ENCODE data around the gene C7orf33. TPM values are rescaled to one million over a fixed set of nuclear protein-coding genes. Genes with fewer than 3 reads are reported as not detected.
A peak's percentile ranks its signal among the peaks of the same experiment; 100 is the strongest.
"Not testable (repeated sequence)": the region's sequence is repeated elsewhere in the genome, so short reads cannot be mapped to it uniquely, and the experiment has no call there.

C7orf33 gene, protein sequence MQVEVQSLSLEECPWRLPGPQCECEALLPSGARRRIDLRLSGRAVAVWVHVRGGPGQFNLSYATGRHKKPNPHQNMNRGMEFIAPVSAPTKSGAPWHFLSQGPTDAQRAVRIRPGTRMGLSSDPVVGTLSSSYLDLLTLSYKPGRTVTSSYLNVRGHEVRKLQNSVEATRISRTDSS
- polyA plus RNA-seq (ENCODE audit: insufficient read length in 3 of 3): not detected

GRCh38 chr7:148590471-148590870 lies at the start of gene C7orf33:
TSS of gene C7orf33 (plus strand) at chr7:148590766. CDS start at chr7:148590926, 160 bp downstream.
- no peak for DNase-seq (ENCODE audit: low read depth in 3 of 3, low spot score in 2 of 3)

DNA sequence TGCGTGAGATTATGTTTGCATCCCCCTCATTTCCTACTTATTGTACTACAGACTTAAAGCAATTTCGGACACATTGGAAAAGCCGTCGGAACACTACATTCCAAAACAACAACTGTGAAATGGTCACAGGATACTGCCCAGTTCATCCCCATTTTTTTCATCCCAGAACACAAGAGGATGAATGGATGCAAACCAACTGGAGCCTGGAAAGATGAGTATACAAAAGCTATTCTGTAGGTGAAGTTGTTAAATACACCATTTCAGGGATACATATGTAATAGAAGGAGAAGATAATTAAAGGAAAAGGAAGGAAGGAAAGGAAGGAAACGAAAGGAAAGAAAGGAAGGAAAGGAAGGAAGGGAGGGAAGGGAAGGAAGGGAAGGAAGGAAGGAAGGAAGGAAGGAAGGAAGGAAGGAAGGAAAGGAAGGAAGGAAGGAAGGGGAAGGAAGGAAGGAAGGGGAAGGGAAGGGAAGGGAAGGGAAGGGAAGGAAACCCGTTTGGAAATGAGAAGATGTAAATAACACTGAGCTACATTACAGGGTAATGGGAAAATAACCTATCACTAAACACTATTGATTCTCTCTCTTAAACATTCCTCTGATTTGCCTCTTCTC lies 48.6 kb upstream of the C7orf33 start:
- no peak for DNase-seq (ENCODE audit: low read depth in 3 of 3, low spot score in 2 of 3)

DNA sequence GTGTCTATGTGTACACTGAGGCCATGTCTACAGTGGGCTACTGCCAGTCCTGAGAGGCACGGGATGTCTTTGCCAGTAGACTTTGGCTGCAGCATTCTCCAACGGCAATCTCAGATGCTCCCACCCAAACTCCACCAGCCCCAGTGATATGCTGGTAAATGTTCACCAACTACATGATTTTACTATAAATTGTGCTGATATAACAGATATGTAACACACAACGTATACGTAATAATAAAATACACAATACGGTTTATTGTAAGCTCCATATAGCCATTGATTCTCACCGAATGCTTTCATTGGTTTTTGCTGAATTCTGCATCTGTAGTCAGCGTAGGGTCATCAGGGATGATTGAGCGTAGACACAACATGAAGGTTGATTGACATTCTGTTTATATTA lies 47.3 kb upstream of the C7orf33 start:
- DNase-seq (ENCODE audit: low read depth in 3 of 3, low spot score in 2 of 3): no peak

GRCh38 chr7:148545172-148545571 lies 45.4 kb upstream of the C7orf33 start:
- no peak for DNase-seq (ENCODE audit: low read depth in 3 of 3, low spot score in 2 of 3)

DNA sequence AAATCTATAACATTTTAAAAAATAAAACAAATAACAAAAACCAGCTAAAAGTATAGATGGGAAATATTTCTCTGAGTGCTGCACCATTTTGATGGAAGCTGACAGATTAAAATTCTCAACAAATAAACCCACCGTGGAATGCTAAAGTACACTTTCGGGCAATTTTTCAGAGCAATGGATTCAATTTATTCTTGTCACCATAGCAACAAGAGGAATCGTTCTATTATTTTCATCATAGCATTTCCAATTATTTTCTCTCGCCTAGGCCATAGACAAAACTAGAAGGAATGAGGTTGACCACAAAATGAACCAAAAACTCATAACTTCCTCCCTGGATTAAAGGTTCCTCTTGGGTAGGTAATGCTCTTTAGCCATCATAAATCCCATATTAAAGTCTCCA lies 44.6 kb upstream of the C7orf33 start:
- no peak for DNase-seq (ENCODE audit: low read depth in 3 of 3, low spot score in 2 of 3)

DNA sequence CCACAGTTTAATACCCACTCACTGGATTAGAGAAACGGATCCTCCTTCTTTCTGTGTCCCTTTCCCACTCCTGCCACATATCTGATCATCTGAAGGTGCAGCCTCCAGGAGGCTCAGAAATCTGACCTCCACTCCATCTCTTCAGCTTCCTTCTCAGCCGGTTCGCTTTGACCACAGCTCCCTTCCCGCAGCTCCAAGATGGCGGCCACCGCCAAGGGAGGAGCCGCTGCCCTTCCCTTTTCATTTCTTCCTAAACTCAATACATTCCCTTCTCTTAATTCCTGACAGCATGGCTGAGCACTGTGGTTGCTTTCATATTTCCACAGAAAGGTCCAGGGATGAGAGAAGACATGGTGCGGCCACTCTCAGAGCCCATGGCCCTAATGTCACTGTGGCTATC lies 43.7 kb upstream of the C7orf33 start:
- DNase-seq (ENCODE audit: low read depth in 3 of 3, low spot score in 2 of 3): no peak

GRCh38 chr7:148547951-148548350 lies 42.6 kb upstream of the C7orf33 start:
- no peak for DNase-seq (ENCODE audit: low read depth in 3 of 3, low spot score in 2 of 3)

GRCh38 chr7:148553979-148554378 lies 36.6 kb upstream of the C7orf33 start:
- no peak for DNase-seq (ENCODE audit: low read depth in 3 of 3, low spot score in 2 of 3)

DNA sequence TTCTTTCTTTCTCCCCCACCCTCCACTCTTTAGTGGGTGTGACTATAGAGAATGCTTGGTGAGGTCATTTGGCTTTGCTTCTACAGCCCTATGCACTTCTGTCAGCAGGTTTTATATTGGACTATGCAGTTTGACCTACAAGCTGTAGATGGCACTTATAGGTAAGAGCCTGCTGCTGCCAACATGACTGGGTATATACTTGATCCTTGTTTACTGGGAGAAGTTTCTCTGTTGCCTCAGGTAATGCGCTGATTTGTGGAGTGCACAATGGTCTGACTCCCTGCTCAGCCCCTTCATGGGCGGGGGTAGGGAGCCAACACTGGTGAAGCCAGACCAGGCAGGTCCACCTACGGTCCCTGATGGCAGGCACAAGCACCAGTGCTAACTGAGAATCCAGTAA lies 33.7 kb upstream of the C7orf33 start:
- no peak for DNase-seq (ENCODE audit: low read depth in 3 of 3, low spot score in 2 of 3)

DNA sequence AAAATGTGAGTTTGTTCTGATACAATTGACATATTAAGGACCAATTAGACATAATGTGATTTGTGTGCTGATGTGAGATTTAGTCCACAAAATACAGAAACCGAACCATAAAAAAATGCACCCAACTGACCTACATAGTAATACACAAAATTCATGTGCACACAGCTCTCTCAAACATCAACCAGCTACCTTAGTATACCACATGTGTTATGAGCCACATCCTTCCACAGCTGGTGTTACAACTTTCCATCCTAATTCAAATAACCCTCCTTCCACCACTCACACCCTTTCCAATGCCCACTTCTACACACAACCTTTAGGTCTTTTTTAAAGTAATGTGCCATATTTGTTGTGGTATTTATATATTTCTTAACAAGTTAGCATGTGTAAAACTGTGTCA lies 31.7 kb upstream of the C7orf33 start:
- DNase-seq (ENCODE audit: low read depth in 3 of 3, low spot score in 2 of 3): no peak

- DNase-seq (ENCODE audit: low read depth in 3 of 3, low spot score in 2 of 3): no peak
Observed at GRCh38 chr7:148561099-148561498, 29.5 kb upstream of the C7orf33 start.

DNA sequence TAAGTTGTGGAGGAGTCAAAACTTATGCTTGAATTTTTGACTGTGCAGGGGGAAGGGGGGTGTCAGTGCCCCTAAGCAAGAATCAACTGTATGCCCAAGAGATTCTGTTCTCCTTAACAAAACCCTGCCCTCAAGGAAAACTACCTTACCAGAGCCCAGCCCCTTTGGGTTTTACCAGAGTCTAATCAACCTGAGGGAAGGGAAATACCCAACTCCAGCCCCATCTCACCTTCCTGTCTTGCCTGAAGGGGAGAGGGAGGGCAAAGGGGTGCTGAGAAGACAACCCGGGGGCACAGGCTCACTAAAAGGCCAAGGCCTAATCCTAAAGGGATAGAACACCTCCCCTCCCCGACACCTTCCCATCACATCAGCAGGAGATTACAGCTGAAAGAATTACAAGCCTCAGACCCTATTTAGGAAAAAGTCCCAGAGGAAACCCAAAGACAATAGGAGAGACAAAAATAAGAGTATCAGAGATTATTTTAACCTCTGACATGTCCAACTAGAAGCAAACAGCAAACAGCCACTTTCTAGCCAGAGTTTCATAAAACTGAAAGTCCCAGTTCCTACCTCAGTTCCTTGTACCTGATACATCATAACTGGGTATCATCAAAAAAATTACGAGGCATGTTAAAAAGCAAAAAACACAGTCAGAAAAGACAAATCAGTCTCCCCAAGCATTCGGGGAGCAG lies 26.8 kb upstream of the C7orf33 start:
- no peak for DNase-seq (ENCODE audit: low read depth in 3 of 3, low spot score in 2 of 3)

DNA sequence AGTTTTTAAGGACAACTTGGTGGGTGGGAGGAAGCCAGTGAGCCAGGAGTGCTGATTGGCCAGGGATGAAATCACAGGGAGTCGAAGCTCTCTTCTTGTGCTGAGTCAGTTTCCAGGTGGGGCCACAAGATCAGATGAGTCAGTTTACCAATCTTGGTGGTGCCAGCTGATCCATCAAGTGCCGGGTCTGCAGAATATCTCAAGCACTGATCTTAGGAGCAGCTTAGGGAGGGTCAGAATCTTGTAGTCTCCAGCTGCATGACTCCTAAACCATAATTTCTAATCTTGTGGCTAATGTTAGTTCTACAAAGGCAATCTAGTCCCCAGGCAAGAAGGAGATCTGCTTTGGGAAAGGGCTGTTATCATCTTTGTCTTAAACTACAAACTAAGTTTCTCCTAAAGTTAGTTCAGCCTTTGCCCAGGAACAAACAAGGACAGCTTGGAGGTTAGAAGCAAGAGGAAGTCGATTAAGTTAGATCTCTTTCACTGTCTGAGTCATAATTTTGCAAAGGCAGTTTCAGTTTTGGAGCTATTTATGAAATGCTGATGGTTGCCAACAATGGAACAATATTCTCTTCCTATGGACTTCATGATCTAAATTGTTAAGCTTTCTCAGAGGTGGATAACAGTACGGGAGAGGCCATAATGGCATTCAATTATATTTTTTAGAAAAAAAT lies 26.2 kb upstream of the C7orf33 start:
- DNase-seq (ENCODE audit: low read depth in 3 of 3, low spot score in 2 of 3): not testable (repeated sequence)

DNA sequence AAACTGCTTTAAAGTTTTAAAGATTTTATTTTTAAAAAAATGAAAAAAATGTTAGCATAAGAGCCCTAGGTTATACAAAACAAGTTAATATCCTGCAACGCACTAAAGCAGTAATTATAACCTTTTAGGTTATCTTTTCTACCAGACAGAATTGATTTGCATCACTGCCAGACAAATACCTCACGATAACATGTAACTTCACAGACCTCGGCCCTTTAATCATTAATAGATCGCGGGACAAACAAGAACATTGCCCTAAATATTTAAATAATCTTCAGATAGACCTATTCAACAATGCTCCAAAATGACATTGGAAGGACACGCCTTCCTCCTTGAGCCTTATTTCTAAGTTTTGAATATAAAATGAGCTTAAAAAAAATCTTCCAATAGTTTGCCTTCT lies 23.8 kb upstream of the C7orf33 start:
- DNase-seq (ENCODE audit: low read depth in 3 of 3, low spot score in 2 of 3): no peak

DNA sequence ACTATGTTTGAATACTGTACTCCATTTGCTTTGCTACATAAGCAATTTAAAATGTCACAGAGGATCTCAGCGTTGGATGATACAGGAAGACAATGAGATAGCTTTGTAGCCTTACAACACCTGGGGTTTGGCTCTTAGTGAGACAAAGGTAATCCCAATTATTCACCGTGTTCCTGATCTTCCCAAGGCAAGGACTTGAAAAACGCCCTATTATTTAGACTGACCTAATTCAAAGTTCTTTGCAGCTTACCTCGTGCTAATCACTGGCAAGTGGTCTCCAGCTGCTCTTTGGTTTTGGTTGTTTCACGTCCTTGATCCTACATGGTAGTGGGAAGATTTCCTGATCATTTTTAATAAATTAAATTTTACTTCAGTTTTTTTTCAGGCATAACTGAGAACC lies 23.0 kb upstream of the C7orf33 start:
- DNase-seq (ENCODE audit: low read depth in 3 of 3, low spot score in 2 of 3): no peak

GRCh38 chr7:148570510-148570909 lies 20.1 kb upstream of the C7orf33 start:
- DNase-seq (ENCODE audit: low read depth in 3 of 3, low spot score in 2 of 3): no peak

DNA sequence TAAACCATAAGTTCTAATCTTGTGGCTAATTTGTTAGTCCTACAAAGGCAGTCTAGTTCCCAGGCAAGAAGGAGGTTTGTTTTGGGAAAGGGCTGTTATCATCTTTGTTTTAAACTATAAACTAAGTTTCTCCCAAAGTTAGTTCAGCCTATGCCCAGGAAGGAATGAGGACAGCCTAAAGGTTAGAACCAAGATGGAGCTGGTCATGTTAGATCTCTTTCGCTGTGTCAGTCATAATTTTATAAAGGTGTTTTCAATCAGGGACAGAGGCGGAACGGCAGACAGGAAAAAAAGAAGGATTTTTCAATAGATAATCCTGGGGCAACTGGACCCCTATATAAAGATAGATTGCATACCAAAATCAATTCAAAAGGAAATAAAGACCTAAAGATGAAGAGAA lies 19.6 kb upstream of the C7orf33 start:
- not testable (repeated sequence) for DNase-seq (ENCODE audit: low read depth in 3 of 3, low spot score in 2 of 3)

DNA sequence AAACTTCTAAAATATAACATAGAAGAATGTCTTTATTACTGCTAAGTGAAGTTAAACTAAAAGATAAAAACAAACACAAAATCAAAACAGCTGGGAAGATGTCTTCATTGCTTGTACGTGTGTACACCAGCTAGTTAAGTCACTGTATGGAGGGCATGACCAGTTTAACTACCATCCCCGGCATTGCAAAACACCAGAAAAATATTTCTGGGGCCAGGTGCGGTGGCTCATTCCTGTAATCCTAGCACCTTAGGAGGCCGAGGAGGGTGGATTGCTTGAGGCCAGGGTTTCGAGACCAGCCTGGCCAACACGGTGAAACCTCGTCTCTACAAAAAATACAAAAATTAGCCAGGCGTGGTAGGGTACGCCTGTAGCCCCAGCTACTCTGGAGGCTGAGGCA lies 19.2 kb upstream of the C7orf33 start:
- no peak for DNase-seq (ENCODE audit: low read depth in 3 of 3, low spot score in 2 of 3)

- no peak for DNase-seq (ENCODE audit: low read depth in 3 of 3, low spot score in 2 of 3)
Observed at GRCh38 chr7:148572067-148572522, 18.5 kb upstream of the C7orf33 start.

GRCh38 chr7:148573581-148573980 lies 17.0 kb upstream of the C7orf33 start:
- not testable (repeated sequence) for DNase-seq (ENCODE audit: low read depth in 3 of 3, low spot score in 2 of 3)

DNA sequence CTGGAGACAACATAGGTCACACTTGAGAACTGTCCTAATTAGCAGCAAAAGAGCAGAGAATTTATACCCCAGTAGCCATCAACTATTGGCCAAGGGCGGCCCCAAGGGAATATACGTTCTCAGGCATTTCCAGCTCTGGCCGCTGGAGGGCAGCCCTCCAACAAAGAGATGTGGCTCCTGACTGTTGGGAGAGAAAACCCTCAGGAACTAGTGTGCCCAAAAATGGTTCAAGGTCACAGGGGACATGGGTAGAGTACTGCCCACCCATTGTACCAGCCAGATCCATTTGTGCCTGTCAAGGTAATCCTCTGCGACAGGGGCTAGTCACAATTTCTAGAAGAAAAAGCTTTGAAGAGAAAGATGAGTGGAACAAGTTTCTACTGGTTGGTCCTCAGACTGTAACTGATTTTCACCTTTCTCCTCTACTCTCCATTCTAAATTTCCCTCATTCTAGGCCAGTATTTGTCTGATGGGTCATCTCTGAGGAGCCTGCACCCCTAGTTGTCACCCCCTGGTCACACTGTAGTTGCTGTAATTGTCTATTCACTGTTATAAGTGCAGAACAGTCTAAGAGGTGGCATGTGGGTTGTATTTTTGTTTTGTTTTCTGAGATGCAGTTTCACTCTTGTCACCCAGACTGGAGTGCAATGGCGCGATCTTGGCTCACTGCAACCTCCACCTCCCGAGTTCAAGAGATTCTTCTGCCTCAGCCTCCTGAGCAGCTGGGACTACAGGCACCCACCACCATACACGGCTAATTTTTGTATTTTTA lies 14.7 kb upstream of the C7orf33 start:
- peak; percentile 8 to 32 (median 25) for DNase-seq (ENCODE audit: low read depth in 3 of 3, low spot score in 2 of 3)
